Omental fat pad (tissue), 4 donors: Measurements from ENCODE around the gene COL23A1. TPM values are rescaled to one million over a fixed set of nuclear protein-coding genes. Genes with fewer than 3 reads are reported as not detected.

Experiments
- ATAC-seq: fragments of 150-250 bp; one replicate; pipeline ENCODE4 v1.9.1; 2016; ENCODE audit warnings: mild to moderate bottlenecking, moderate library complexity; ENCODE audit not compliant: low FRiP score
- DNase-seq: peaks from one replicate; pipeline ENCODE4 v3.0.0-alpha.2; 2019; ENCODE audit warnings: low spot score
- total RNA-seq, 4 donors: library from RNA; depleted of rRNA; stranded (reverse); fragments of >200 nt; gene quantifications; one replicate each; pipeline ENCODE4 v1.1.0, GENCODE V29; 2016
- TF ChIP-seq, protein P1 (sequence below), 3 donors: fragments of 450-650 bp; IDR thresholded peaks; one replicate each; pipeline ENCODE4 v1.5.1; 2016 to 2017; ENCODE audit warnings: antibody characterized with exemption in 3 of 3, mild to moderate bottlenecking in 3 of 3, moderate library complexity in 2 of 3

The COL23A1 gene
- total RNA-seq, 4 donors from 2014 or later = 0.12 to 1.0 (median 0.49) TPM

DNA sequence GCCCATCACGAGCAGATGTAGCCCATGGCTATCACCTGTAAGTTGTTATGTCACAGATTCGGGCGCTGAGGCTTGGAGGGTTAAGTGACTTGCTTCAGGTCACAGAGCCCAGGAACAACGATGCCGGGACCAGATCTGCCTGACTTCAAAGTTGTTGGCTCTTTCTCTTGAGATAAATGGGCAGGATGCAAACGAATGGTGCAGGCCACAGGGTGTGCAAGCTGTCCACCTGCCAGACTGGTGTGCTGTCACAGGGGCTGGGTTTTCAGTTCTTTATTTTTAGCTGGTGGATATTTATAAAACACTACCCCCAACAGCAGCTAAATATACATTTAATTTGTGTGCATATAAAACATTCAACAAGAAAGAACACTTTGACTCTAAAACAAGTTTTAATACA is 339.9 kb downstream of the COL23A1 start:
- DNase-seq (no peak), ATAC-seq (no peak)
- TF ChIP-seq, protein P1, sequence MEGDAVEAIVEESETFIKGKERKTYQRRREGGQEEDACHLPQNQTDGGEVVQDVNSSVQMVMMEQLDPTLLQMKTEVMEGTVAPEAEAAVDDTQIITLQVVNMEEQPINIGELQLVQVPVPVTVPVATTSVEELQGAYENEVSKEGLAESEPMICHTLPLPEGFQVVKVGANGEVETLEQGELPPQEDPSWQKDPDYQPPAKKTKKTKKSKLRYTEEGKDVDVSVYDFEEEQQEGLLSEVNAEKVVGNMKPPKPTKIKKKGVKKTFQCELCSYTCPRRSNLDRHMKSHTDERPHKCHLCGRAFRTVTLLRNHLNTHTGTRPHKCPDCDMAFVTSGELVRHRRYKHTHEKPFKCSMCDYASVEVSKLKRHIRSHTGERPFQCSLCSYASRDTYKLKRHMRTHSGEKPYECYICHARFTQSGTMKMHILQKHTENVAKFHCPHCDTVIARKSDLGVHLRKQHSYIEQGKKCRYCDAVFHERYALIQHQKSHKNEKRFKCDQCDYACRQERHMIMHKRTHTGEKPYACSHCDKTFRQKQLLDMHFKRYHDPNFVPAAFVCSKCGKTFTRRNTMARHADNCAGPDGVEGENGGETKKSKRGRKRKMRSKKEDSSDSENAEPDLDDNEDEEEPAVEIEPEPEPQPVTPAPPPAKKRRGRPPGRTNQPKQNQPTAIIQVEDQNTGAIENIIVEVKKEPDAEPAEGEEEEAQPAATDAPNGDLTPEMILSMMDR (IDR thresholded peaks at IDR 0.05) = no peak

DNA sequence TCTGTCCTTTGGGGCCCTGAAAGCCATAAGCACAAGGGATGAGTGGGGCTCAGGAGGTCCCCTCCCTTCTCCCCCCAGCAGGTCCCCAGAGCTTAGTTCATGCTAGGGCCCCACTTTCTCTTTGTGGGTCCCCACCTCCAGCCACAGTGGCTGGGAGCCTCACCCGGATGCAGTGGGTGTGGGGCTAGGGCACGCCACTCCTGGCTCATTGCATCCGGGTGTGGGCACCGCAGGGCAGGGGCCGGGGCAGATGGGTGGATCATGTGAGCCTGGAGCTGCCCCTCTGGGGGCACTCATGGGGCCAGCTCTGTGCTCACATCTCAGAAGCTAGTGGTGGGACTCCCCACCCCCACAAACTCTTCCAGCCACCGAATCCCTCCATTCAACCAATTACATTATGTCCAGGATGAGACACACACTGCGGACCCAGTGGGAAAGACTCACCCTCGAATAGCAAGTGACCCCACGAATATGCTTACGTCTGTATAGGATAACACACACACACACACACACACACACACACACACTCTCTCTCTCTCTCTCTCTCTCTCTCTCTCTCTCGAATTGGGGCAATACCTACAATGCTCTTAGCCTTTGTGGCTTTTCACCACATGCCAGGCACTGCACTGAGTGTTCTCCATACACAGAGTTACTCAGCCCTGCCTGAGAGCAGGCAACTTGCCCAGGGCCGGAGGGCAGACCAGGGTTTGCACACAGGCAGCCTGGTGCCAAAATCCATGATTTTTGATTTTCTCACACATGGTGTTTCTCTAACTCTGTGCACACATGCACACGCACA is 340.8 kb downstream of the COL23A1 start:
- ATAC-seq (no peak), DNase-seq (no peak)
- TF ChIP-seq, protein P1 (IDR thresholded peaks at IDR 0.05) = no peak

DNA sequence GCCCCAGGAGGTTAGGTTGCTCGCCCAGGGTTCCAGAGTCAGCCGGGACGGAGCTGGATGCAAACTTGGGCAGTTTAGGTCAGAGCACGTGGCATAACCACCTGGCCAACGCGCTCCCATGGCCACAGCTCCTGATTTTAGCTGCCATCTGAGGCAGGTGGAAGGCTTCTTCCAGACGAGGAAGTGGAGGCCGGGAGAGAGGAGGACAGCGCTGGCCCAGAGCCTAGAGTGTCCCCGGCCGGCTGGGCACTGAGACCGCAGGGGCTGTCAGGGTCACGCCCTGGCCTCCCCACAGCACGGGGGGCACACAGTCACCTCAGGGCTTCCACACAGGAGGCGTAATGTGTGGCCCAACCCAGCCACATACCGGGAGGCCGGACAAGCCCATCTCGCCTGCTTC is 341.4 kb downstream of the COL23A1 start:
- no peak for ATAC-seq
- TF ChIP-seq, protein P1 (IDR thresholded peaks at IDR 0.05) = no peak

DNA sequence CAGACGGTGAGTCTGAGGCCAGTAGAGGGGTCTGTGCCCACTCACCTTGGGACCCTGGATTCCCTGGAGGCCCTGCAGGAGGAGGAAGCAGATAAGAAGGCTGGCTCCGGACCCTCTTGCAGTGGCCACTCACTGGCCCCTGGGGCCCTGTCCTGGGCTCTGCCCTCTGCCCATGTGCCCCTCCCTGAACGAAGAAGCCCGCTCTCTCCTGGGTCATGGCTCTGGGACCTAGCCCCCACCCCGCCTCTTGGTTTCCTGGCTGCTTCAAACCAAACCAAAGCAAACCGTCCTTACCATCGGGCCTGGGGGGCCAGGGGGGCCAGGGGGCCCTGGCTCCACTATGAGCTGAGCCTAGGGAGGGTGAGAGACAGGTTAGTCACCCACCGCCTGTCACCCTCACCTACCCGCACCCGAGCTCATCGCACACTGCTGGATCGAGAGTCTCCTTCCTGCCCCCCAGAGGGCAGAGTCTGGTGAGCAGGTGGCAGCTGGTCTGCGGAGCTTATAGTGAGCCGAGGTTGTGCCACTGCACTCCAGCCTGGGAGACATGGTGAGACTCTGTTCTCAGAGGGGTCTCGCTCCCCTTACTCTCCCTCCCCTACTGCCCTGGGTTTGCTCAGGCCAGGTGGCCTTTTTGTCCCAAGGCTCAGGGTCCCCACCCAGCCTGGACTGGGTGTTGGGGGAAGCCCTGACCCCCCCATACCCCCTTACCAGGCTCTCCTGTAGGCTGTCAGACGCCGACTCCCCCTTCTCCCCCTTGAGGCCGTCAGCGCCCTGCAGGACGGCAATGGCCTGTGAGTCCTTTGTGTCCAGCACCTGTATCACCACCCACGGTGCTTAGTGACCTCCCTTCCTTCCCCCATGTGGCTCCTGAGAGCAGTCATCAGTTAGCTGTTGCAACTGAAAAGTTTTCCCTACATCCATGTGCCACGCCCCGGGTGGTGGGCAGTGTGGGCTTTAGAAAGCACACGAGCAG is 342.4 kb downstream of the COL23A1 start:
- ATAC-seq (no peak), DNase-seq (no peak)
- TF ChIP-seq, protein P1 (IDR thresholded peaks at IDR 0.05) = no peak

More for the DNA sequence above, 341.4 kb downstream of the COL23A1 start:
- no peak for DNase-seq

DNA sequence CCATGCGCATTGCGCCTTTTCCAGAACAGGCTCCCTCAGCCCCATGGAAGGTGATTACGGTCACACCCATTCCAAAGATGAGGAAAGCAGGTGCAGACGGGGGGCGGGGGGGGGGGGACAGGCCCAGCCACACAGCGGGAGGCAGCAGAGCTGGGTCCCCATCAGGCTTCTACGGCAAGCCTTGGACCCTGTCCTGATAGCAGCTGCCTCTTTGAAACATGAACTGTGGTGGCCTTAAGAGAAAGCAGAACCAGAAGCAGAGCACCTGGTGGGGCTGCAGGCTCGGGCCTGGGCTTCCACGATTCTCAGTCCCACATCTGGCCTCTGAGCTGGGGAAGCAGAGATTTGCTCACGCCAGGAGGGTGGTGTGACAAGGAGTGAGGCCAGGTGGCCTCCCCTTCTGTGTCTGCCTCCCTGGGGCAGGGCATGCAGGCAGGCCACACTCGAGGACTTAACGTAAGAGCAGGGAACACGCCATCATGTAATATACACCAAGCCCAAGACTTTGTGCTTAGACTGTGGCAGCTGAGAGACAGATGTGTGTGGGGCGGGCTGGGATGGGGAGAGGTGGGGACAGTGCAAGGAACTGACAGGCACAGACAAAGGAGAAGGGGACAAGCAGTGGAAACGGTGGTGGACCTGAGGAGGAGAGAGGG is 343.4 kb downstream of the COL23A1 start:
- ATAC-seq = no peak
- no peak for DNase-seq
- TF ChIP-seq, protein P1 (IDR thresholded peaks at IDR 0.05) = no peak

DNA sequence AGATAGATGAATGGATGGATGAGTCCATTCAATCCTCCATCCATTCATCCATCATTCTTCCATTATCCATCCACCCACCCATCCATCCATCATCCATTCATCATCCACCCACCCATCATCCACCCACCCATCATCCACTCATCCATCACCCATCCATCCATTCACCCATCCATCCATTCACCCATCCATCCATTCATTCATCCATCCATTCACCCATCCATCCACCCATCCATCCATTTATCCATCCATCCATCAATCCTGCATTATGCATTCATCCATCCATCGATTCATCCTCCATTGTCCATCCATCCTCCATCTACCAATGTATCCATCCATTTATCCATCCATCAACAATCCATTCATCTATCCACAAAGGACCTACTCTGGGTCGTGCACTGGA is 344.8 kb downstream of the COL23A1 start:
- TF ChIP-seq, protein P1 (IDR thresholded peaks at IDR 0.05) = no peak
- ATAC-seq = no peak
- DNase-seq = no peak
